IPS-18c (cell line): ENCODE data around the gene ARSG.
"Not testable (repeated sequence)": the region's sequence is repeated elsewhere in the genome, so short reads cannot be mapped to it uniquely, and the experiment has no call there.

Experiments used
- H3K4me3 ChIP-seq: 2 replicates; pipeline ENCODE4 v1.7.0; 2013; ENCODE audit warnings: low read depth, mild to moderate bottlenecking, low read length, moderate library complexity; ENCODE audit not compliant: insufficient read depth
- H3K9me3 ChIP-seq: one replicate; pipeline ENCODE4 v1.6.1; 2013; ENCODE audit warnings: mild to moderate bottlenecking, low read length, moderate library complexity; ENCODE audit not compliant: control insufficient read depth, insufficient read depth

ARSG gene

DNA sequence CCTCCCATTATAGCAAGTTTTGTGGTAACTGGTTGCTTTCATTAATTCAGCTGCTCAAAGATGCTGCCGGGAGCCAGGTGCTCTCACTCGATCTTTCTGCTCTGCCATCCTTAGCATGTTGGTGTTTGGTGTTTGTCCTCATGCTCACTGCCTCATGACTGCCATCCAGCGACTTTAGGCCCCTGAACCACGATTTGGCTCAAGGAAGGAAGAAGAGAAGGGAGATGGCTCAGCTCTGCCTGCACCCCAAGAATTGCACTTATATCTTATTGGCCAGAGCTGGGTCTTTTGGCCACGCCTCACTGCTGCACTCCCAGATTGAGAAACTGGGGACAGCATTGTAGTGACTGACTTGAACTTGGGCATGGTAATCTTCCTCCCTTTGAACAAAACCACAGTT is 52.7 kb downstream of the ARSG start:
- no peak overlapping the region for H3K4me3 ChIP-seq
- H3K9me3 ChIP-seq, result no peaks in the 10 kb centered on the region

DNA sequence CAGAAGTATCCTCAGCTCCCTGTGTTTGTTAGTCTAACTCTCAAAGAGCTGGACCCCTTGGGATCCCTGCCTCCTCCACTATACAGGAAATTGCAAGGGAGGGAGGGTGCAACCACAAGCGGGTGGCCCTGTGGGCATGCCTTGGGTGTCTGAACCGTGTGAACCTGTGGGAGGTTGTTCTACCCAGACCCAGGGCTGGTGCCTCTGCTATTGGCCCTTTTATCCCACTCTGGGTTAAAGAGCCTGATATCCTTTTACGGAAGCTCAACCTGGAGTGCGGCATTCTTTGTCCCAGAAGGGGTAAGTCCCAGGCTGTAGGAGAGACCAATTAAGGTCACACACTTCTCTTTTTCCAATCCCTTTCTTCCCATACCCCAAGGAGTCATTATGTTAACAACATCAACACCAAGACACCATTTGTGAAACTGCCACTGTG is 53.4 kb downstream of the ARSG start:
- no peaks in the 10 kb centered on the region for H3K9me3 ChIP-seq
- no peak overlapping the region for H3K4me3 ChIP-seq

DNA sequence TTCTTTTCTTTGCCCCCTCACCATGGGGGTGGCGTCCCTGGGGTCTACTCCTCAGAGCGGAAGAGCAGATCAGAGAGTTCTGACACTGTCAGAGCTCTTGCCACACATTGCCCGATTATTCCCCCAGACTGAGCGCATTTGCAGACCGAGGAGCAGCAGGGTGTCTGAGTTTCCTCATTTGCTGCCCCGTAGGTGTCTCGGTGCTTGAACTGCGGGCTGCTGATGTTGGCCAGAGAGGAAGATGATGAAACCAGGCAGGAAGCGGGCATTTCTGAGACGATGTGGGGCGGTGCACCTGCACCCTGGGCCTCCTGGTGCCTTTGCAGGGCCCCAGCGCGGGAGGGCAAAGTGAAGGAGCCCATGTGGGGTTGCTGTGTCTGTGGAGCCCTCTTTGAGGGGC is 55.2 kb downstream of the ARSG start:
- Histone ChIP-seq H3K9me3 (no peaks in the 10 kb centered on the region), H3K4me3 (no peak overlapping the region)

GRCh38 chr17:68347380-68347779 is 56.1 kb downstream of the ARSG start:
- no peak overlapping the region for H3K4me3 ChIP-seq
- no peaks in the 10 kb centered on the region for H3K9me3 ChIP-seq

DNA sequence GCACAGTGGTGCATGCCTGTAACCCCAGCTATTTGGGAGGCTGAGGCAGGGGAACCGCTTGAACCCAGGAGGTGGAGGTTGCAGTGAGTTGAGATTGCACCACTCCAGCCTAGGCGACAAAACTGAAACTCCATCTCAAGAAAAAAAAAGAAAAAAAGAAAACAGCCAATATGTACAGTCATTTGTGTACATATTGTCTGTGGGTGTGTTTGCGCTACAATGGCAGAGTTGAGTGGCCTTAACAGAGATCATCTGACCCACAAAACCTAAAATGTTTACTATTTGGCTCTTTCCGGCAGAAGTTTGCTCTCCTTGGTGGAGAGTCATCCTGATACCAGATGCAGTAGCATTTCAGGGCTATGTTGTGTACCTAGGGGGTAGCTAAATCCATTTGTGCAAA is 57.9 kb downstream of the ARSG start:
- no peaks in the 10 kb centered on the region for H3K9me3 ChIP-seq

GRCh38 chr17:68351395-68351794 is 60.1 kb downstream of the ARSG start:
- no peaks in the 10 kb centered on the region for H3K9me3 ChIP-seq

More for the DNA sequence above, 57.9 kb downstream of the ARSG start:
- no peak overlapping the region for H3K4me3 ChIP-seq

DNA sequence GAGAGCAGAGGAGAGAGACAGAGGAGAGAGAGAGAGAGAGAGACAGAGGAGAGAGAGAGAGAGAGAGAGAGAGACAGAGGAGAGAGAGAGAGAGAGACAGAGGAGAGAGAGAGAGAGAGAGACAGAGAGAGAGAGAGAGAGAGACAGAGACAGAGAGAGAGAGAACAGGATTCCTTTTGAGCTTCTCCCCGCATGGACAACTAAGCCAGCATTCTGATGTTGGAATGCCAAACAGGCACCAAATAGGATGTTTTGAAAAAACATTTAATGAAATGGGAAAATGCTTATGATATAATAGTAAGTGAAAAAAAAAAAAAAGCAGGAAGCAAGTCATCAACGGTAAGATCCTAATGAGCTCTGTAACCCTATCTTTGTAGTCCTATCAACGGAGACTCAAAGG is 60.7 kb downstream of the ARSG start:
- Histone ChIP-seq H3K4me3 (no peak overlapping the region), H3K9me3 (no peaks in the 10 kb centered on the region)

More at GRCh38 chr17:68351395-68351794, 60.1 kb downstream of the ARSG start:
- H3K4me3 ChIP-seq, result no peak overlapping the region

GRCh38 chr17:68352671-68353070 is 61.4 kb downstream of the ARSG start:
- H3K9me3 ChIP-seq, H3K4me3 ChIP-seq: not testable (repeated sequence)

DNA sequence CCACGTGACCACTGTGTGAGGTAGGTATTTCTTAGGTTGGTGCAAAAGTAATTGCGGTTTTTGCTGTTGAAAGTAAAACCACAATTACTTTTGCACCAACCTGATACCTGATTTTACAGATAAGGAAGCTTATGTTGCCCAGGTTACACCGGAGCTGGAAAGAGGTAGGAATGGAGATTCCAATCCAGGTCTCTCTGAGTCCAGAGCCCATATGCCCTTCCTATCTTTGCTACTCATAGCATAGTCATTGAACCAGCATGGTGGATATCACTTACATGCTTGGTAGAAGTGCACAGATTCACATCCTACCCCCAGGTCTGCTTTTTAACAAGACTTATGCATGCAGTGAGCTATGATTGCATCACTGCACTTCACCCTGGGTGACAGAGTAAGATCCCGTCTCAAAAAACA is 61.8 kb downstream of the ARSG start:
- Histone ChIP-seq H3K9me3 (no peaks in the 10 kb centered on the region), H3K4me3 (no peak overlapping the region)

DNA sequence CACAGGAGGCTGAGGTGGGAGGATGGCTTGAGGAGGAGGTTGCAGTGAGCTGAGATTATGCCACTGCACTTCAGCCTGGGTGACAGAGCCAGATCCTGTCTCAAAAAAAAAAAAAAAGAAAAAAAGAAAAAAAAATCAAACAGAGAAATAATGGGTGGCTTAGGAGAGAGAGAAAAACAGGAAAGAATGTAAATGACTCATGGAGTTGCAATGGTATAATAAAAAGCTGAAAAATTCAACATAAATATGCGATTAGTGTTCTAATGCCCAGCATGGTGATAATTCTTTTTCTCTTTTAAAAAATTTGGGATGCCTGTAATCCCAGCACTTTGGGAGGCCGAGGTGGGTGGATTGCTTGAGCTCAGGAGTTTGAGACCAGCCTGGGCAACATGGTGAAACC is 63.0 kb downstream of the ARSG start:
- H3K4me3 ChIP-seq, H3K9me3 ChIP-seq: not testable (repeated sequence)

DNA sequence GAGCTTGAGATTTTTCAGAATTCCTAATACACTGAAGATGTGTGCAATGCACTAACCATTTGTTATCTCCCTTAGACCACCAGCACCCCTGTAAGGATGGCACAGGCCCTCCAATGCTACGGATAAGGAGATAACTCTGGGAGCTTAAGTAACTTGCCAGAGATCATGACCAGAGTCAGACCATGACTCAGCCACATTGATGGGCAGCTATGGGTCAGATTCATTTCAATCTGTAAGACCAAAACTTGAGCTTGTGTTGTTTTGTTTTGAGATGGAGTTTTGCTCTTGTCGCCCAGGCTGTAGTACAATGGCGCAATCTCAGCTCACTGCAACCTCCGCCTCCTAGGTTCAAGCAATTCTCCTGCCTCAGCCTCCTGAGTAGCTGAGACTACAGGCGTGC is 63.8 kb downstream of the ARSG start:
- H3K4me3 ChIP-seq, H3K9me3 ChIP-seq: not testable (repeated sequence)

- Histone ChIP-seq H3K4me3 (no peak overlapping the region), H3K9me3 (no peaks in the 10 kb centered on the region)
Observed at GRCh38 chr17:68356520-68356919, 65.2 kb downstream of the ARSG start.

- no peak overlapping the region for H3K4me3 ChIP-seq
Observed at GRCh38 chr17:68356949-68357455, 65.7 kb downstream of the ARSG start.

GRCh38 chr17:68357886-68358285 is 66.6 kb downstream of the ARSG start:
- H3K4me3 ChIP-seq, result no peak overlapping the region
- no peaks in the 10 kb centered on the region for H3K9me3 ChIP-seq

More at GRCh38 chr17:68356949-68357455, 65.7 kb downstream of the ARSG start:
- H3K9me3 ChIP-seq, result no peaks in the 10 kb centered on the region

DNA sequence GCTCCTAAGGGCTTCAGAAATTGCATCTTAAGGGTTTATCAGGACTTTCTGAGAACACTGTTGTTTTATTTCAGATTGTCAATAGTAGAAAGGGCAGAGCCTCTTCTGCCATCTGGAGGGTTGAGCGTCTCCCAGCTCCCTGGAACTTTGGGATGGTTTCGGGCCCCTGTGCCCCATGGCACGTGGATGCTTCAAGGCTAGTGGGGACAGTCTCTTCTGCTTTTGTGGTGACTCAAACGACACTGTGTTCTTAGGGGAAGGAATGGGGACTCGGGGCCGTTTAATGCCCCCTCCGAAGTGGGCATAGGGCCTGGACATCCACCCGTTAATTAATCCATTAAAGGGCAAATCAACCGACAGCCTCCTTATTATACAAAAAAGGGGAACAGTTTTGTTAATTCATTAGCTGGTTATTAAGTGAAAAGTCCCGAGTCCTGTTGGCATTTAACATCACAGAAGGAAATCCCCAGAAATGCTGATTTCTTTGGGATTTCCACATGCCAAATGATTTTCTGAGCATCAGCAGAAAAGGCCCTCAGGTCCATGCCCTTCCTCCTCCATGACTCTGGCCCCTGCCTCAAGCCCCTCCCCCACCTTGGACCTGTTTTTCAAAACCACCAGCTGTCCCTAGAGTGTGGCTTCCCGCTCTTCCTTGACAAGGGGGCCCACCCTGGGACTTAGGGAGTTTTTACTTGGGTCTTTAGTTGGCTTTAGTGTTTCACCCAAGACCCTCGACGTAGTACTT is 68.7 kb downstream of the ARSG start:
- Histone ChIP-seq H3K9me3 (no peaks in the 10 kb centered on the region), H3K4me3 (no peak overlapping the region)

GRCh38 chr17:68365469-68365868 is 74.2 kb downstream of the ARSG start:
- no peaks in the 10 kb centered on the region for H3K9me3 ChIP-seq
- H3K4me3 ChIP-seq, result no peak overlapping the region

DNA sequence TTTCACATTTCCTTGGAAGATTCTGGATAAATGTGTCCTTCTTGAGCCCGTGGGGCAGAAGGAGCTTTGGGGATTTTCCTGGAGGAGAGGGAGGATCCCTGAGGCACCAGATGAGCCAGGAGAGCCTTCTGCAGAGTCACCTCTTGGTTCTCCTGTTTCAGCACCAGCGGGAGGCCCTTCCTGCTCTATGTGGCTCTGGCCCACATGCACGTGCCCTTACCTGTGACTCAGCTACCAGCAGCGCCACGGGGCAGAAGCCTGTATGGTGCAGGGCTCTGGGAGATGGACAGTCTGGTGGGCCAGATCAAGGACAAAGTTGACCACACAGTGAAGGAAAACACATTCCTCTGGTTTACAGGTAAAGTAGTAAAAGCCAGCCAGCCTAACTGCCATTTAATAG is 77.1 kb downstream of the ARSG start:
- Histone ChIP-seq H3K4me3 (no peak overlapping the region), H3K9me3 (no peaks in the 10 kb centered on the region)

- H3K4me3 ChIP-seq, result no peak overlapping the region
Observed at GRCh38 chr17:68375566-68375965, 84.3 kb downstream of the ARSG start.

GRCh38 chr17:68376178-68376577 is 84.9 kb downstream of the ARSG start:
- not testable (repeated sequence) for H3K9me3 ChIP-seq, H3K4me3 ChIP-seq

More at GRCh38 chr17:68375566-68375965, 84.3 kb downstream of the ARSG start:
- no peaks in the 10 kb centered on the region for H3K9me3 ChIP-seq
